B cell (primary cell): Measurements from ENCODE around the gene HOTAIR. TPM values are rescaled to one million over a fixed set of nuclear protein-coding genes. Genes with fewer than 3 reads are reported as not detected.

Experiments
- ATAC-seq: fragments of 200-7000 bp; cut with Tn5 transposase; one replicate; pipeline ENCODE4 v1.10.0; 2021; ENCODE audit warnings: low read depth, mild to moderate bottlenecking, moderate number of reproducible peaks, moderate library complexity
- CTCF ChIA-PET: fragments of 350-600 bp; sonication (Branson Sonifier 250); formaldehyde crosslinking; loops from one replicate; lab custom pipeline; 2021; ENCODE audit warnings: antibody characterized with exemption, inconsistent platforms; lab: Charles Lee
- POLR2A ChIA-PET: fragments of 350-600 bp; sonication (Branson Sonifier 250); formaldehyde crosslinking; loops from one replicate; lab custom pipeline; 2021; ENCODE audit warnings: antibody characterized with exemption; lab: Charles Lee
- DNase-seq: peaks from one replicate; pipeline ENCODE4 v3.0.0; 2013
- H2AFZ ChIP-seq: 2 replicates; pipeline ENCODE4 v1.6.1; 2012; ENCODE audit warnings: mild to moderate bottlenecking, low read depth, low read length; ENCODE audit not compliant: insufficient read depth, poor library complexity, severe bottlenecking
- H3K27ac ChIP-seq, 2 donors: 1 replicate in 1 of 2; 2 replicates in 1 of 2; pipeline ENCODE4 v1.5.1; 2012 to 2013; ENCODE audit warnings: low read length in 2 of 2, mild to moderate bottlenecking in 2 of 2, moderate library complexity in 1 of 2
- H3K27me3 ChIP-seq, 4 experiments: fragments of 200-600 bp in 1 of 4; sonication (generic) in 1 of 4; replicated peaks in 1 of 4; 1 replicate in 2 of 4; 2 replicates in 2 of 4; pipeline versions ENCODE4 v1.6.1 to v1.7.0; 2013 to 2016; ENCODE audit warnings: low read length in 3 of 4, mild to moderate bottlenecking in 2 of 4, mixed read lengths in 1 of 4, moderate library complexity in 1 of 4; ENCODE audit not compliant: insufficient read depth in 4 of 4, control insufficient read depth in 3 of 4; ENCODE audit errors: control extremely low read depth in 1 of 4
- H3K36me3 ChIP-seq, 2 experiments: replicated peaks in 1 of 2; 1 replicate in 1 of 2; 2 replicates in 1 of 2; pipeline versions ENCODE4 v1.6.1 to v1.7.1; 2013; ENCODE audit warnings: low read length in 1 of 2; ENCODE audit not compliant: insufficient read depth in 2 of 2, control insufficient read depth in 1 of 2; ENCODE audit errors: control extremely low read depth in 1 of 2, extremely low read depth in 1 of 2
- H3K4me1 ChIP-seq, 2 donors: fragments of 200-600 bp in 1 of 2; sonication (generic) in 1 of 2; 1 replicate in 1 of 2; 2 replicates in 1 of 2; pipeline versions ENCODE4 v1.5.1 to v1.6.1; 2013 to 2017; ENCODE audit warnings: low read length in 2 of 2; ENCODE audit not compliant: control insufficient read depth in 2 of 2, insufficient read depth in 2 of 2
- H3K4me2 ChIP-seq: replicated peaks from 2 replicates; pipeline ENCODE3; 2012; ENCODE audit warnings: mild to moderate bottlenecking, low read depth, low read length; ENCODE audit not compliant: poor library complexity, severe bottlenecking
- H3K4me3 ChIP-seq, 5 experiments: fragments of 200-600 bp in 1 of 5; sonication (generic) in 1 of 5; 1 replicate in 3 of 5; 2 replicates in 2 of 5; pipeline versions ENCODE4 v1.5.1 to v1.7.0; 2011 to 2016; ENCODE audit warnings: low read length in 4 of 5, mild to moderate bottlenecking in 4 of 5, low read depth in 2 of 5, control low read depth in 1 of 5, moderate library complexity in 1 of 5; ENCODE audit not compliant: insufficient read depth in 1 of 5; ENCODE audit errors: control extremely low read depth in 1 of 5, extremely low read depth in 1 of 5
- H3K79me2 ChIP-seq: fragments of 200-600 bp; sonication (generic); one replicate; pipeline ENCODE4 v1.6.0; 2016; ENCODE audit warnings: low read length; ENCODE audit not compliant: control insufficient read depth, insufficient read depth
- H3K9ac ChIP-seq: fragments of 200-600 bp; sonication (generic); 2 replicates; pipeline ENCODE4 v1.6.1; 2017; ENCODE audit warnings: mild to moderate bottlenecking, low read length, moderate library complexity
- H3K9me3 ChIP-seq, 3 donors: one replicate each; pipeline versions ENCODE4 v1.6.1 to v1.7.1; 2013; ENCODE audit warnings: low read length in 2 of 3; ENCODE audit not compliant: control insufficient read depth in 2 of 3, insufficient read depth in 1 of 3; ENCODE audit errors: control extremely low read depth in 1 of 3
- H4K20me1 ChIP-seq: 2 replicates; pipeline ENCODE4 v1.6.0; 2012; ENCODE audit warnings: mild to moderate bottlenecking, low read length; ENCODE audit not compliant: insufficient read depth, control insufficient read depth, poor library complexity, severe bottlenecking
- H3K27ac Mint-ChIP-seq: one replicate; pipeline ENCODE4 v1.8.0; 2021; ENCODE audit warnings: mixed read lengths
- H3K27me3 Mint-ChIP-seq: one replicate; pipeline ENCODE4 v1.8.0; 2021; ENCODE audit warnings: mixed read lengths
- H3K4me1 Mint-ChIP-seq: one replicate; pipeline ENCODE4 v1.8.0; 2021; ENCODE audit warnings: mixed read lengths
- H3K4me3 Mint-ChIP-seq: one replicate; pipeline ENCODE4 v1.8.0; 2021; ENCODE audit warnings: mixed read lengths
- H3K9me3 Mint-ChIP-seq: one replicate; pipeline ENCODE4 v1.8.0; 2022; ENCODE audit warnings: mixed read lengths; ENCODE audit not compliant: insufficient read depth
- EZH2 ChIP-seq: IDR thresholded peaks from 2 replicates; pipeline ENCODE4 v1.6.1; 2012; ENCODE audit warnings: borderline replicate concordance, low read depth, mild to moderate bottlenecking, moderate library complexity, low read length; ENCODE audit not compliant: insufficient read depth, poor library complexity, severe bottlenecking
- WGBS: methylation state at CpG from one replicate; pipeline ENCODE4 v1.1.5; 2013; ENCODE audit warnings: missing lambda C conversion rate; ENCODE audit not compliant: insufficient coverage; 5-methylcytosine and 5-hydroxymethylcytosine counted together
- intact Hi-C: fragments of 100-400 bp; cut with micrococcal nuclease; formaldehyde crosslinking; loops from one replicate; pipeline ENCODE4 v1.10.0; 2022
- polyA plus RNA-seq: library from polyadenylated mRNA; depleted of rRNA; stranded (reverse); fragments of >200 nt; gene quantifications from 2 replicates; pipeline ENCODE4 v1.2.3, GENCODE V29; 2012
- total RNA-seq, 2 donors: library from RNA; stranded (reverse); fragments of 120-200 nt in 1 of 2; gene quantifications; 1 replicate in 1 of 2; 2 replicates in 1 of 2; pipeline versions ENCODE4 v1.2.3 to v1.2.4, GENCODE V29; 2013 to 2022
- TF ChIP-seq, protein P1 (sequence below): fragments of 200-600 bp; IDR thresholded peaks from one replicate; pipeline ENCODE4 v1.8.0; 2022; ENCODE audit warnings: antibody characterized with exemption, mild to moderate bottlenecking

HOTAIR gene
- total and polyA plus RNA-seq, 2 donors (not counting 1 experiment from before 2014, with no cell fraction given): not detected

- Histone ChIP-seq H3K9ac (no peak overlapping the region), H3K9me3 (peaks cover 1 to 67% (median 3%) of the 10 kb centered on the region in 3 donors), H3K4me1 (peaks cover 28 to 54% of the 10 kb centered on the region in 2 donors), H2AFZ (no peak overlapping the region), H3K4me3 (no peak overlapping the region), H4K20me1 (no peaks in the 10 kb centered on the region), H3K27me3 (peaks cover 1 to 99% (median 92%) of the 10 kb centered on the region in 4 experiments), H3K27ac (no peak overlapping the region), H3K79me2 (no peaks in the 10 kb centered on the region), H3K36me3 (no peaks in the 10 kb centered on the region), H3K4me2 (peak overlapping the region; percentile 39)
- ChIA-PET POLR2A (interaction anchor here (0.6 kb wide), 1 partner anchor 43 kb away, joined by 5 read pairs; the partner anchor contains the start of gene HOXC8), CTCF (interaction anchor here (0.7 kb wide), 1 partner anchor 241 kb away, joined by 3 read pairs; no protein-coding TSS in a partner anchor)
- no peak overlapping the region for H3K27ac Mint-ChIP-seq
- H3K4me1 Mint-ChIP-seq: peaks cover 21% of the 10 kb centered on the region
- intact Hi-C loops: loop anchor here (5.0 kb wide), 1 partner anchor 67 kb away; the partner anchor contains the start of gene HOXC5
- TF ChIP-seq, protein P1, sequence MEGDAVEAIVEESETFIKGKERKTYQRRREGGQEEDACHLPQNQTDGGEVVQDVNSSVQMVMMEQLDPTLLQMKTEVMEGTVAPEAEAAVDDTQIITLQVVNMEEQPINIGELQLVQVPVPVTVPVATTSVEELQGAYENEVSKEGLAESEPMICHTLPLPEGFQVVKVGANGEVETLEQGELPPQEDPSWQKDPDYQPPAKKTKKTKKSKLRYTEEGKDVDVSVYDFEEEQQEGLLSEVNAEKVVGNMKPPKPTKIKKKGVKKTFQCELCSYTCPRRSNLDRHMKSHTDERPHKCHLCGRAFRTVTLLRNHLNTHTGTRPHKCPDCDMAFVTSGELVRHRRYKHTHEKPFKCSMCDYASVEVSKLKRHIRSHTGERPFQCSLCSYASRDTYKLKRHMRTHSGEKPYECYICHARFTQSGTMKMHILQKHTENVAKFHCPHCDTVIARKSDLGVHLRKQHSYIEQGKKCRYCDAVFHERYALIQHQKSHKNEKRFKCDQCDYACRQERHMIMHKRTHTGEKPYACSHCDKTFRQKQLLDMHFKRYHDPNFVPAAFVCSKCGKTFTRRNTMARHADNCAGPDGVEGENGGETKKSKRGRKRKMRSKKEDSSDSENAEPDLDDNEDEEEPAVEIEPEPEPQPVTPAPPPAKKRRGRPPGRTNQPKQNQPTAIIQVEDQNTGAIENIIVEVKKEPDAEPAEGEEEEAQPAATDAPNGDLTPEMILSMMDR: no peak
- TF ChIP-seq EZH2: peak; percentile 22
- ATAC-seq: no peak
- peak; percentile 31 for DNase-seq
- WGBS: 5% methylated on average over 18 of the region's 18 CpGs
- H3K9me3 Mint-ChIP-seq: no peaks in the 10 kb centered on the region
- peak overlapping the region; percentile 38 for H3K4me3 Mint-ChIP-seq
- H3K27me3 Mint-ChIP-seq: peaks cover 90% of the 10 kb centered on the region
Observed at GRCh38 chr12:53965281-53966084, 9.3 kb downstream of the HOTAIR start.

DNA sequence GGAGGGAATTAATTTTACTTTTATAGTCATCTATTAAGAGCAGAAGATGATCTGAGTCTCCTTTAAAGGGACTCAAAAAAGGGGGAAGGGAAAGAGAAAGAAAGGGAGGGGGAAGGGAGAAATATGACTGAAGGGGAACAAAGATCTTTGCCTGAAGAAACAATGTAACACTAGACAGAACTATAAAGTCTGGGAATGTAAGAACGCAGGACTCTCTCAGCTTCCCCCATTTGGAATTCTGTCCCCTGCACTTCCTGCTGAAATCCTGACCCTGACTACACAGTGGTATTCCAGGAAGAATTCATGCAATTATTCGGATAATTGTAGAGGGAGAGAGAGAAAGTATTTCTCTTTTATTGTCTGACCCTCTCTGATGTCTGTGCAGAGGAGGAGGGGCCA lies 10.4 kb downstream of the HOTAIR start:
- CTCF ChIA-PET: interaction anchor here (0.6 kb wide), 1 partner anchor 41 kb away, joined by 3 read pairs; no protein-coding TSS in a partner anchor
- no peak overlapping the region for H3K4me3 Mint-ChIP-seq
- no peaks in the 10 kb centered on the region for H3K79me2 ChIP-seq

More for the DNA sequence above, 10.4 kb downstream of the HOTAIR start:
- Histone ChIP-seq H3K9me3 (peaks cover 1 to 70% (median 3%) of the 10 kb centered on the region in 3 donors), H3K27me3 (peaks cover 1 to 99% (median 92%) of the 10 kb centered on the region in 4 experiments), H2AFZ (no peak overlapping the region), H3K9ac (no peak overlapping the region), H3K4me2 (no peak overlapping the region), H4K20me1 (no peaks in the 10 kb centered on the region), H3K27ac (no peak overlapping the region), H3K4me1 (peaks cover 28 to 53% of the 10 kb centered on the region in 2 donors), H3K4me3 (no peak overlapping the region), H3K36me3 (no peaks in the 10 kb centered on the region)
- no peak for DNase-seq
- H3K4me1 Mint-ChIP-seq: peaks cover 23% of the 10 kb centered on the region
- no CpG with 5 or more reads among the region's 2 CpGs for WGBS
- TF ChIP-seq, protein P1: no peak
- H3K27ac Mint-ChIP-seq: no peak overlapping the region
- POLR2A ChIA-PET: interaction anchor here (0.6 kb wide), 1 partner anchor 45 kb away, joined by 5 read pairs; the partner anchor contains the start of gene HOXC8
- H3K9me3 Mint-ChIP-seq: no peaks in the 10 kb centered on the region
- intact Hi-C loops: no loop called here
- no peak for ATAC-seq
- peaks cover 90% of the 10 kb centered on the region for H3K27me3 Mint-ChIP-seq
